HG03457 (cell line): ENCODE measurements around the gene LDLRAD3.

Experiments
- ATAC-seq: cut with Tn5 transposase; IDR thresholded peaks from one replicate; pipeline ENCODE4 v1.9.1; 2021; ENCODE audit warnings: moderate number of reproducible peaks; ENCODE audit not compliant: unreplicated experiment

LDLRAD3 gene

GRCh38 chr11:35954205-35954604 is 10.3 kb downstream of the LDLRAD3 start:
- ATAC-seq: no peak

- no peak for ATAC-seq
These were observed 11.8 kb downstream of the LDLRAD3 start for GRCh38 chr11:35955636-35956035.

GRCh38 chr11:35962369-35963138 is 18.7 kb downstream of the LDLRAD3 start:
- no peak for ATAC-seq

- no peak for ATAC-seq
These were observed 20.0 kb downstream of the LDLRAD3 start for GRCh38 chr11:35963911-35964310.

- no peak for ATAC-seq
These were observed 21.0 kb downstream of the LDLRAD3 start for GRCh38 chr11:35964841-35965240.

- ATAC-seq: no peak
These were observed 23.2 kb downstream of the LDLRAD3 start for GRCh38 chr11:35967042-35967441.

- no peak for ATAC-seq
These were observed 24.7 kb downstream of the LDLRAD3 start for GRCh38 chr11:35968386-35969088.

GRCh38 chr11:35969089-35970042 is 25.5 kb downstream of the LDLRAD3 start:
- ATAC-seq: no peak

GRCh38 chr11:35970445-35970844 is 26.6 kb downstream of the LDLRAD3 start:
- ATAC-seq: no peak

- no peak for ATAC-seq
These were observed 28.1 kb downstream of the LDLRAD3 start for GRCh38 chr11:35971841-35972422.

GRCh38 chr11:35974882-35975589 is 31.2 kb downstream of the LDLRAD3 start:
- no peak for ATAC-seq

- ATAC-seq: no peak
These were observed 32.6 kb downstream of the LDLRAD3 start for GRCh38 chr11:35976434-35976833.

GRCh38 chr11:35978183-35978582 is 34.3 kb downstream of the LDLRAD3 start:
- ATAC-seq: no peak

GRCh38 chr11:35978891-35979290 is 35.0 kb downstream of the LDLRAD3 start:
- no peak for ATAC-seq

GRCh38 chr11:35980686-35981390 is 37.0 kb downstream of the LDLRAD3 start:
- ATAC-seq: no peak

GRCh38 chr11:35981581-35981980 is 37.7 kb downstream of the LDLRAD3 start:
- ATAC-seq: no peak

- no peak for ATAC-seq
These were observed 38.2 kb downstream of the LDLRAD3 start for GRCh38 chr11:35982061-35982460.

- no peak for ATAC-seq
These were observed 40.1 kb downstream of the LDLRAD3 start for GRCh38 chr11:35983981-35984380.

GRCh38 chr11:35986947-35987346 is 43.1 kb downstream of the LDLRAD3 start:
- no peak for ATAC-seq

- no peak for ATAC-seq
These were observed 46.3 kb downstream of the LDLRAD3 start for GRCh38 chr11:35990170-35990569.
